ENCODE measurements around the gene OR6C3.
"Not testable (repeated sequence)": the region's sequence is repeated elsewhere in the genome, so short reads cannot be mapped to it uniquely, and the experiment has no call there.

The OR6C3 gene

DNA sequence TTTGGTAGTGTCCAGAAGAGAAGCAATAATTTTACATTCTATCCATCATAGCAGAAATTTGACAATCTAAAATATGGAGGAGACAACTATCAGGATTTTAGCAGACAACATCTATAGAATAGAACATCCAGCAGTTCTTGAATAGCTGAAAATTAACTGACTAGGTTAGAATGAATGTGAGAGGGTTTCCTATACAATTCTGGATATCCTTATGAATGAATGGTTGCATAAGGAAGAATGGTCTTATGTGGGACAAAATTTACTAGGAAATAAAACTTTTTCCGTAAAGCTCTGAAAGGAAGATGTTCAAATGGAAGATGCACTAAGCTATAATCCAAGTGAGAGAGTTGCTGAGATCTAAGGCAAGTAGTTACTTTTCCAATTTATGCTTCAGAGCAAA is at the start of gene OR6C3:
Gene OR6C3, plus strand, starts transcription at position 301 of the 400 bp plus-strand sequence. CDS start 955 bp downstream, outside the sequence.
- no peak for DNase-seq (ENCODE audit: low read depth in 2 of 2, low spot score in 1 of 2)

DNA sequence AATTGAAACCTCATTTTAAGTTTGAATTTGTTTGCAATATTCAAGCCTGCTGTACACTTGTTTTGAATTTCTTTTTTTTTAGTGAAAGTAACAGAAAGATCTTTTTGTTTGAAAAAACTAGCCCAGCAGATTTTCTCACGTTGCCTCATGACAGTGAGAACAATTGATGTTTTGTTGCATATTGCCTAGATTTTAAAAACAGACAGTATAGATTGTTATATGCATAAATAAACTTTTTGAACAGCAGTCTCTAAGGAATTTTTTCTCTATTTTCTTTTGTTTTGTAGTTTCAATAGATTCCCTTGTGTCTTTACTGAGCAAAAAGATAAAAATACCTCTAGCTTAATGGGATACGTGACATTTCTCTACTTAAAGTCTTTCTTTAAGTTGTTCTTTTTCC is 49.6 kb upstream of the OR6C3 start:
- DNase-seq (ENCODE audit: low read depth in 2 of 2, low spot score in 1 of 2): no peak

DNA sequence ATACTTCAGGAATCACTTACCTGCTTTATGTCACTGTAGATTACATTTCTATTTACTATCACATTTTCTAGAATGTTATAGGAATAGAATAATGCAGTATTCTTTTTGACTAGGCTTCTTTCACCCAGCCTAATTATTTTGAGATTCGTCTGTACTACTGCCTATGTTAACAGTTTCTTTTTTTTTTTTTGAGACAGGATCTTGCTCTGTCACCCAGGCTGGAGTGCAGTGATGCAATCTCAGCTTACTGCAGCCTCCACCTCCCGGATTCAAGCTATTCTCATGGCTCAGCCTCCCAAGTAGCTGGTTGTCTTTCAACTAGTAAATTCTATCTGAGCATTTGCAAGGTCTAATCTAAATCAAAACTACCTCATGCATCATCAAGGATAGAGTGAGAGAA is 40.5 kb upstream of the OR6C3 start:
- DNase-seq (ENCODE audit: low read depth in 2 of 2, low spot score in 1 of 2): no peak

DNA sequence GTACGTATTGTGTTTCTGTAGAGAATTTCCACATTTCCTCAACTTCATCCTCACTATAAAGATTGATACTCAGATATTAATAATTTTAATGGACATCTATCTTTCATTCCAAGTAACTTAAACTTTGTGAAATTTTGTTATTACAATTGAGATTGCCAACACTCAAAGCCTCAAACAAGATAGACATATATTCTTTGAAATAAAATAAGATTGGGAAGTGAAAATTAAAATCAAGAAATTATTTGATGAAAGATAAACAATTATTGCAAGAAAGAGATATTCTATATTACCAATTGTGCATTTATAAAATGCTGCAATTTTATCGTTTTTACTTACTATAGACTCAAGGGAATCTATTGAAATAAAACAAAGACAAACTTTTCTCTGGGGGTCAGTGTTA is 34.1 kb upstream of the OR6C3 start, which contains the start of gene OR6C6:
Gene OR6C6, minus strand, starts transcription at position 101 of the 400 bp plus-strand sequence. CDS start 1,337 bp downstream, outside the sequence.
- DNase-seq (ENCODE audit: low read depth in 2 of 2, low spot score in 1 of 2): no peak

DNA sequence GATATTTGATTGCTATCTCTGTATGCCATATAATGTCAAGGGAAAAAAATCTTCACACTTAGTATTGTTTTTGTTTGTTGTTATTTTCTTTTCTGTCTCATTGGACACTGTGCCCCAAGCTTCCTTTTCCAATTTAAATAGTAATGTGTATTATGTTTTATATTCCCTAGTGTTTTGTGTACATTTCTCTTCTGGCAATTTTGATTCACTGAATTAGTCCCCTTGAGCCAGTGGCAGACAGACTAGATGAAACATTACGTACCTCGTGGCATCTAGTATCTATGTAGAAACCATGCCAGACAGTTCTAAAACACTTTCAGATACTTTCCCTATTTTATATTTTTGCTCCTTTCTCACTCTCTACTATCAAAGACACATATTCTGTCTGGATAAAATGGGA is 16.5 kb upstream of the OR6C3 start, which contains the start of gene OR6C1:
Gene OR6C1, plus strand, starts transcription at position 301 of the 400 bp plus-strand sequence. CDS start 6,257 bp downstream, outside the sequence.
- no peak for DNase-seq (ENCODE audit: low read depth in 2 of 2, low spot score in 1 of 2)

DNA sequence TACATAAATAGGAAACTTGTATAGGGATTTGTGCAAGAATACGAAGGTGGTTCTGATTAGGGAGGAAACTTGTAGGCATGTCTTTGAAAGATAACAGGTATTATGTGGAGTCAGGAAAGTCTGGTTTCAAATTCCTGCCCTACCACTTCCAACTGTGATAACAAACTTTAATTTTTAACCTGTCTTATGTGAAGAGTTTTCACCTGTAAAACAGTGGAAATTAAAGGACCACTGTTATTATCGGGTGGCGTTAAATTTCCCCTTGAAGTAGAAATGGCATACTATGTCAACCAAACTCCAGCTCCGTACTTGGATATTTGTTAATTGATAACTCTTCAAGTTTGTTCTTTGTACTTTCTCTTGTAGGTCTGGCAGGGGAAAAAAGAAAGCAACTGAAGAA is 10.3 kb upstream of the OR6C3 start:
- no peak for DNase-seq (ENCODE audit: low read depth in 2 of 2, low spot score in 1 of 2)

DNA sequence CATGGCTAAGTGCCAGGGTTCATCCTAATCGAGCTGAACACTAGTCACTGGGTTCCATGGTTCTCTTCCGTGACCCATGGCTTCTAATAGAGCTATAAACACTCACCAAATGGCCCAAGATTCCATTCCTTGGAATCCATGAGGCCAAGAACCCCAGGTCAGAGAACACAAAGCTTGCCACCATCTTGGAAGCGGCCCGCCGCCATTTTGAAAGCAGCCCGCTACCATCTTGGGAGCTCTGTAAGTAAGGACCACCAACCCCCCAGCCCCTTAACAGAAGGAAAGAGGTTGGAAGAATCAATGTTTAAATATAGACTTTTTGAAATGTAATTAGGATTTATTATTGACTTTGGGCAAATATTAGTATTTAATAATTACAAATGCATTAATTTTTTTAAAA is 4.7 kb upstream of the OR6C3 start:
- DNase-seq (ENCODE audit: low read depth in 2 of 2, low spot score in 1 of 2): not testable (repeated sequence)

DNA sequence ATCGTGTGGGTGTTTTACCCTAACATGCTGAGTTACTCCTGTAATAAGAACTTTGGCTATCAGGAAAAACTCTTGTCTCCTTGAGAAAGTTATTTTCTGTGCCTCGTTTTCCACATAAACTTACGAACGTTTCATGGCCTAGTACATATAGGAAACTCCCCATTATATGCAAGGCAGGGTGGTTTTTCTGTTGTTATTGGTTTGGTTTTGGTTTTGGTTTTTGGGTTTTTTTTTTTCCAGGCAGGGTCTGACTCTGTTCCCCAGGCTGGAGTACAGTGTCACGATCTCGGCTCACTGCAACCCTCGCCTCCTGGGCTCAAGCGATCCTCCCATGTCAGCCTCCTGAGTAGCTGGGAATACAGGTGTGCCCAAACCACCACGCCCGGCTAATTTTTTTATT is 5.5 kb downstream of the OR6C3 start:
- no peak for DNase-seq (ENCODE audit: low read depth in 2 of 2, low spot score in 1 of 2)

DNA sequence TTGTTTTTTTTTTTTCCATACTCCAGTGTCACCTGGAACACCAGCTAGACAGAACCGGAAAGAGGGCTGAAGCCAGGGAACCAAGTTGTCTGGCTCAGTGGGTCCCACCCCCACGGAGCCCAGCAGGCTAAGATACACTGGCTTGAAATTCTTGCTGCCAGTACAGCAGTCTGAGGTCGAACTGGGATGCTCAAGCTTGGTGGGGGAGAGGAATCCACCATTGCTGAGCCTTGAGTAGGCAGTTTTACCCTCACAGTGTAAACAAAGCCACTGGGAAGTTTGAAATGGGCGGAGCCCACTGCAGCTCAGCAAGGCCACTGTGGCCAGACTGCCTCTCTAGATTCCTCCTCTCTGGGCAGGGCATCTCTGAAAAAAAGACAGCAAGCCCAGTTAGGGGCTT is 24.8 kb downstream of the OR6C3 start:
- not testable (repeated sequence) for DNase-seq (ENCODE audit: low read depth in 2 of 2, low spot score in 1 of 2)

DNA sequence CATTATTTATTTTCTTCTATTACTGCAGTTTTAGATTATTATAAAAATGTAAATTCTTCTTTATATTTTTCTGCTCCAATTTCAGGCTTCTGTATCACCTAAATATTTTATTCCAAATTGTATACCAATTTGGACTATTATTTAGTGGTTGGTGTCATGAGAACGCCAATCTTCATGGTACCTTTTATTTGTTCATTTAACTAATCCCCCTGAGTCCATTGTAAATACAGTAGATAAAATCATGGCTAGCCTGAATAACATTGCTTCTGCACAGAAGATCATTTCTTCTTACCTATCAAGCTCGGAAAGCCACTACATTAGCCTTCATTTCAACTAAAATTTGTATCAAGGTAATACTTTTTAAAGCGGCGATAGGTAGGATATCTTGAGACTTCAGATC is 32.1 kb downstream of the OR6C3 start, which contains the start of gene OR6C75:
Gene OR6C75, plus strand, starts transcription at position 301 of the 400 bp plus-strand sequence. CDS start 2,136 bp downstream, outside the sequence.
- no peak for DNase-seq (ENCODE audit: low read depth in 2 of 2, low spot score in 1 of 2)

DNA sequence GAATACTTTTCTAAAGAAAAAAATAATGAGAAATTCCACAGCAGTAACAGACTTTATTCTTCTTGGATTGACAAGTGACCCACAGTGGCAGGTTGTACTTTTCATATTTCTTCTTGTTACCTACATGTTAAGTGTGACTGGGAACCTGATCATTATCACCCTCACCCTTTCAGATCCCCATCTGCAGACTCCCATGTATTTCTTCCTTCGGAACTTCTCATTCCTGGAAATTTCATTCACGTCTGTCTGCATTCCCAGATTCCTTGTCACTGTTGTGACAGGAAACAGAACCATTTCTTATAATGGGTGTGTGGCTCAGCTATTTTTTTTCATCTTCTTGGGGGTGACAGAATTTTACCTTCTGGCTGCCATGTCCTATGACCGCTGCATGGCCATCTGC is 34.5 kb downstream of the OR6C3 start:
- no peak for DNase-seq (ENCODE audit: low read depth in 2 of 2, low spot score in 1 of 2)

DNA sequence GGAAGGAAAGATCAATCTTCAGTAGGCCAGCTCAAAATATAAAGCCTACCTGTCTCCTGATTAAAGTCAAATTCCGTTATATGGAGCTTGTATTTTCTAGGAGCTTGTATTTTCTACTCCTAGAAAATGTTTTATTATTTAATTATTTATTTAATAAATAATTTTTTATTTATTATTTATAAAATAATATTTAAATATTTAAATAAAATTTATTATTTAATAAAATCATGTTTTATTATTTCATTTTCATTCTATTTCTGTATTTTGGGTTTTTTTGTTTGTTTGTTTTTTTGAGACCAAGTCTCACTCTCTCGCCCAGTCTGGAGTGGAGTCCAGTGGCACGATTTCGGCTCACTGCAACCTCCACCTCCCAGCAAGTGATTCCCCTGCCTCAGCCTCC is 42.0 kb downstream of the OR6C3 start:
- DNase-seq (ENCODE audit: low read depth in 2 of 2, low spot score in 1 of 2): no peak
